ENCODE results near the gene STK32C. TPM values are rescaled to one million over a fixed set of nuclear protein-coding genes. Genes with fewer than 3 reads are reported as not detected.

The STK32C gene
- total RNA-seq, 2 donors from 2014 or later, result 12.6 to 20.6 TPM

DNA sequence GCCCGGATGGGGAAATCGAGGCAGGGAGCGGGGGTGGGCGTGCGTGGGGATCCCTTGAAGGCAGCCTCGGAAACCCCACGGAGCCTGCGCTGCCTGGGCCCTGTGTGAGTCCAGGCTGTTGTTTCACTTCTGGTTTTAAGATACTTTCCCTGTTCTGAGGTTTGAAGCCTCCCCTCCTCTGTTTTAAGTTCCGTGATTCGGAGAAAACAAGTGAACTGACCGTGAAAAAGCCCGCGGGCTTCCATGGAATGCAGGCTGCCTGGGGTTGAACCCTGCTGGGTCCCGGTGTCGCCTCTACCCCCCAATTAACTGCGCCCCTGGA, 24.6 kb upstream of the STK32C start:
- peak; percentile 43 for ATAC-seq (replicated peaks)
- Mint-ChIP-seq H3K27ac (peak overlapping the region; percentile 96), H3K4me3 (peak overlapping the region; percentile 96), H3K27me3 (no peaks in the 10 kb centered on the region), H3K4me1 (peaks cover 25% of the 10 kb centered on the region), H3K36me3 (ENCODE audit: low read depth) (peaks cover 56% of the 10 kb centered on the region), H3K9me3 (no peaks in the 10 kb centered on the region)

DNA sequence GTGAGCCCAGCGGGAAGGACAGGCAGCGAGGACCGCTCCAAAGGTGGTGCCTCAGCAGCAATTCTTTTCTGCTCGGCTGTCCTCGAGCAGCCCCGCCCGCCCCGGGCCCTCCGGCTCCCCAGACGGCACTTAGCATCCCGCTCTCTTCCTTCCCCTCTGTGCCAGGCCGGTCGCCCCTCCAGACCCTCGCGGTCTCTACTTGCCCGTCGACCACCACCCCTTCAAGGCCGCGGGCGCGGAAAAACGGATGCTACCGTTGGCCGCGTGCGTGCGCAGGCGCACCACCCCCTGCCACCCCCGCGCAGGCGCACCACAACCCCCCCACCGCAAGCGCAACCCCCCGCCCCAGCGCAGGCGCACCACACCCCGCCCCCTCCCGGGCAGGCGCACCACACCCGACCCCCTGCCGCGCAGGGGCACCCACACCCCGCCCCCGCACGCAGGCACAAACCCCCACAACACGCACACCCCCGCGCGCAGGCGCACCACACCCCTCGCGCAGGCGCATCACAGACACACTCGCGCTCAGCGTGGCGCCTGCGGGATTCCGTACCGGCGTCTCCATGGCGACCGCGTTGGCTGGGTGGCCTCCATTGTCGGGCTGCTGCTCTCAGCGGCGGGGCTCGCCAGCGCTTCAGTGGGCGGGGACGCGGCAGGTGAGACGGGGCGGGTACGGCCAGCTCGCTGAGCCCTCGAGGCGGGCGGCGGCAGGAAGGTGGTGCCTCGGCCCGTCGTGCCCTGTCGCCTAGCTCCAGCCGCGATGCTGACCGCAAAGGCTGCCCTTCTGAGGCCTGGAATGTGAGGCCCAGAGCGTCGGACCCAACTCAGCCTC, 24.1 kb upstream of the STK32C start, which contains the start of gene LRRC27:
Gene LRRC27 (plus strand): TSS at position 593 of the 832 bp plus-strand sequence. CDS start 1,332 bp downstream, outside the sequence.
- peak within 1 kb of the TSS; percentile 96 for H3K27ac Mint-ChIP-seq
- no peaks in the 10 kb centered on the region for H3K27me3 Mint-ChIP-seq
- H3K36me3 Mint-ChIP-seq (ENCODE audit: low read depth), result peaks cover 62% of the 10 kb centered on the region
- peaks cover 25% of the 10 kb centered on the region for H3K4me1 Mint-ChIP-seq
- peak; percentile 87 for ATAC-seq (replicated peaks)
- no peaks in the 10 kb centered on the region for H3K9me3 Mint-ChIP-seq
- H3K4me3 Mint-ChIP-seq, result peak within 1 kb of the TSS; percentile 96

DNA sequence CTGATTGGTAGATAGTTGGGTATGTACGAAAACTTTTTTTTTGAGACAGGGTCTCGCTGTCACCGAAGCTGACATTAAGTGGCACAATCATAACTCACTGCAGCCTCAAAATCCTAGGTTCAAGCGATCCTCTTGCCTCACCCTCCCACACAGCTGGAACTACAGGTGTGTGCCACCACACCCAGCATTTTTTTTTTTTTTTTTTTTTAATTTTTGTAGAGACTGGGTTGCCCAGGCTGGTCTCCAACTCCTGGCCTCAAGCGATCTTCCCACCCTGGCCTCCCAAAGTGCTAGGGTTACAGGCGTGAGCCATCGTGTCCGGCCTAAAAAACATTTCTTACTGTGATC, 22.7 kb upstream of the STK32C start:
- Mint-ChIP-seq H3K9me3 (no peaks in the 10 kb centered on the region), H3K27me3 (no peaks in the 10 kb centered on the region), H3K36me3 (ENCODE audit: low read depth) (peaks cover 75% of the 10 kb centered on the region), H3K4me3 (peak overlapping the region; percentile 96), H3K4me1 (peaks cover 29% of the 10 kb centered on the region), H3K27ac (peak overlapping the region; percentile 96)
- ATAC-seq (replicated peaks), result no peak

DNA sequence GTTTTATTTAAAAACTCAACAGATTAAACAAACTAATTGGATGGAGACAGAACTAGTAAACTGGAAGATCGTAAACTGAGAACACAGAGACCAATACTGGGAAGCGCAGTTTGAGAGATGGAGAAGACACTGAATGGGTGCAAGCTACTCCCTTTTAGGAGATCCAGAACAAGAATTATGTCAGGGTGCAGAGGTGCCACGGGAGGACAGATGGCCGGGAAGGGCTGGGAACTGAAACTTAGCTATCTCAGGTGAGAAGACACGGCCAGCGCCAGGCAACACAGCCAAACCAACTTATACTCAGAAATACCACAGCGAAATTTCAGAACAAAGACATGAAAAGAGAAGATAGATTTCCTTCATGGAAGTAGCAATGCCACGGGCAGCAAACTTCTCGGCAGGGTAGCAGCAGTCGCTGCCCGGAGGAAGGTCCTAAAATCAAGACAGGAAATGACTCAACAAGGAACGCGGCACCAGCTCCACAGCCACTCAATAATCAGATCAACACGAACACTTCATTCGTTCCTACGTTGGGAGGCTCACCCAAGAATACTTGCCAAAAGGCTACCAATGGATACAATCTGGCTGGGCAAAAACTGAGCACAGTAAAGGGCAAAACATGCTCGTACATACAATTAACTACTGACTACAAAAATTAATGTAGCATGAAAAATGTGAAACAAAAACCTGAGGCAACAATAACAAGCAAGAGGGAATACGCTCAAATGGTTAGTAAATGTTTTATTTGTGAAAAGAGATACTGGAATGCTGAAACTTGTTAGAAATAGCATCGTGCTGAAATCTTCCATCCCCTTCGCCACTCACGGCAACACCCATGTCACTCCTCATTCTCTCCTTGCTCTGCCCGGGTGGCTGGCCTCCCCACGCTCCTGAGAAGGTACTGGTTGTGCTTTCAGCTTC, 22.1 kb upstream of the STK32C start:
- H3K4me3 Mint-ChIP-seq, result peak overlapping the region; percentile 96
- peaks cover 29% of the 10 kb centered on the region for H3K4me1 Mint-ChIP-seq
- no peaks in the 10 kb centered on the region for H3K27me3 Mint-ChIP-seq
- peak; percentile 59 for ATAC-seq (replicated peaks)
- peaks cover 80% of the 10 kb centered on the region for H3K36me3 Mint-ChIP-seq (ENCODE audit: low read depth)
- H3K27ac Mint-ChIP-seq, result peak overlapping the region; percentile 96
- H3K9me3 Mint-ChIP-seq, result no peaks in the 10 kb centered on the region

DNA sequence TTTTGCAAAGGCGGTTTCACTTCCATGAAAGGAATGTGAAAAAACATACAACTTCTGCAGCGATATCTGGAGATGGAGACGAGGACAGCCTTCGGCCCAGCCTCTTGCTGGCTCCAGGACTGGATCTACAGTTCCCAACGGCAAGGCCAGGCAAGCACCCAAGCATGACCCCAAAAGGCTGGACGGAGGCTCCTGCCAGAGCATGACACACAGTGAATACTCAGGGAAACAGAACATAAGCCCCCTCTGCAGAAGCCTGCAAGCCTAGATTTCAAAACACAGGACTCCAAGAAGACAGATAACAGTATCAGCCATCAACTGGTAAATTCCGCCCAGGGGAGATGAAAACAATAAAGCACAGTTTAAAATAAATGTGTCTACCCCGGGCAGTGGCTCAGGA, 21.0 kb upstream of the STK32C start:
- peak overlapping the region; percentile 96 for H3K27ac Mint-ChIP-seq
- no peak for ATAC-seq (replicated peaks)
- no peaks in the 10 kb centered on the region for H3K9me3 Mint-ChIP-seq
- peaks cover 29% of the 10 kb centered on the region for H3K4me1 Mint-ChIP-seq
- peak overlapping the region; percentile 96 for H3K4me3 Mint-ChIP-seq
- peaks cover 83% of the 10 kb centered on the region for H3K36me3 Mint-ChIP-seq (ENCODE audit: low read depth)
- no peaks in the 10 kb centered on the region for H3K27me3 Mint-ChIP-seq

DNA sequence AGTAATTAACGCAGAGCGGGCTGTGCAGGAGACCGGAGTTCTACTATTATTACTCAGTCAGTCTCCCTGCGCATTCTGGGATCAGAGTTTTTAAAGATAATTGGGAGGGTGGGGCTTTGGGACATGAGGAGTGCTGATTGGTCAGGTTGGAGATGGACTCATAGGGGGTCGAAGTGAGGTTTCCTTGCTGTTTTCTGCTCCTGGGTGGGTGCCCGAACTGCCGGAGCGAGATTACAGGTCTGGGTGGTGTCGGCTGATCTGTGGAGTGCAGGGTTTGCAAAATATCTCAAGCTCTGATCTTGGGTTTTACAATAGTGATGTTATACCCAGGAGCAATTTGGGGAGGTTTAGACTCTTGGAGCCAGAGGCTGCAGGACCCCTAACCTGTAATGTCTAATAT, 20.4 kb upstream of the STK32C start:
- H3K4me1 Mint-ChIP-seq, result peaks cover 31% of the 10 kb centered on the region
- H3K4me3 Mint-ChIP-seq, result peak overlapping the region; percentile 96
- ATAC-seq (replicated peaks), result no peak
- no peaks in the 10 kb centered on the region for H3K9me3 Mint-ChIP-seq
- peaks cover 83% of the 10 kb centered on the region for H3K36me3 Mint-ChIP-seq (ENCODE audit: low read depth)
- H3K27ac Mint-ChIP-seq, result no peak overlapping the region
- H3K27me3 Mint-ChIP-seq, result no peaks in the 10 kb centered on the region

DNA sequence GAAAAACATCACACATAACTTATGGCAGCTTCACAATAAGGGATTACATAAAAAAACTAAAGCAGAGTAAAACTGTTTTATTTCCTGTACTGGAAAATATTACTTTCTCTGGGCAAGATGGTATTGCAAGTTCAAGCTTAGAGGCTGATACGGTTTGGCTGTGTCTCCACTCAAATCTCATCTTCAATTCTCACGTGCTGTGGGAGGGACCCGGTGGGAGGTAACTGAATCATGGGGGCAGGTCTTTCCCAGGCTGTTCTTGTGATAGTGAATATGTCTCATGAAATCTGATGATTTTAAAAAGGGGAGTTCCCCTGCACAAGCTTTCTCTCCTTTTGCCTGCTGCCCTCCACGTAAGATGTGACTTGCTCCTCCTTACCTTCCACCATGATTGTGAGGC, 19.2 kb upstream of the STK32C start:
- peak; percentile 29 for ATAC-seq (replicated peaks)
- Mint-ChIP-seq H3K4me3 (peak overlapping the region; percentile 96), H3K27ac (peak overlapping the region; percentile 58), H3K9me3 (no peaks in the 10 kb centered on the region), H3K27me3 (no peaks in the 10 kb centered on the region), H3K4me1 (peaks cover 34% of the 10 kb centered on the region), H3K36me3 (ENCODE audit: low read depth) (peaks cover 73% of the 10 kb centered on the region)

DNA sequence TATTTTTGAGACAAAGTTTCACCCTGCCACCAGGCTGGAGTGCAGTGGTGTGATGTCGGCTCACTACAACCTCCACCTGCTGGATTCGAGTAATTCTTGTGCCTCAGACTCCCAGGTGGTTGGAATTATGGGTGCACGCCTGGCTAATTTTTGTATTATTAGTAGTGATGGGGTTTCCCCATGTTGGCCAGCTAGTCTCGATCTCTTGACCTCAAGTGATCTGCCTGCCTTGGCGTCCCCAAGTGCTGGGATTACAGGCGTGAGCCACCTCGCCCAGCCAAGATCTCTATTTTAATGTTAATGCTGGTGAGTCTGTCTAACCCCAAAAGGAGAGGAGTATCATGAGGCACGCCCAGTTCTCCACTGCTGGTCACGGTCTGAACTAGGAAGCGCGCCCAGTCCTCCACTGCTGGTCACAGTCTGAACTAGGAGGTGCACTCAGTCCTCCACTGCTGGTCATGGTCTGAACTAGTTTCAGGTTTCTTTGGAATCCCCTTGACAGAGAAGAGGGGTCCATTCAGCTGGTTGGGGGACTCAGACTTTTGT, 18.7 kb upstream of the STK32C start:
- Mint-ChIP-seq H3K9me3 (no peaks in the 10 kb centered on the region), H3K27me3 (no peaks in the 10 kb centered on the region), H3K4me1 (peaks cover 34% of the 10 kb centered on the region), H3K27ac (peak overlapping the region; percentile 58), H3K36me3 (ENCODE audit: low read depth) (peaks cover 67% of the 10 kb centered on the region), H3K4me3 (peak overlapping the region; percentile 96)
- ATAC-seq (replicated peaks), result no peak

DNA sequence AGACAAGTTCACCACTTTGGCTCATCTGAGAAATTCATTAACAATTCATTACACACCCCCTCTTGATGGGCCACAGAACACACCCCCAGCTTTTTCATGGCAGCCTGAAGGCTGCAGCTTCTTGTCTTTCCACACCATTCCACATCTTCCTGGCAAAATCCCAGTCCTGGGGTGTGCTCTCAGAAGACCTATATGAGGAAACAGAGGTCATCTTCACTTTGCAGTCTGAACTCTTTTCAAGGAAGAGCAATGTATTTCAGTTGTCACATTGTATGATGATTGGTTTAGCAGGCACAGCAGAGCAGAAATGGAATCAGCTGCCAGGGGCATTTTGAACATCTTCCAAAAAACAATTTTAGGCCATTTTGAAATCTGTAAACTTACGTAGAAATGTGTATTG, 16.4 kb upstream of the STK32C start:
- Mint-ChIP-seq H3K9me3 (no peaks in the 10 kb centered on the region), H3K27ac (no peak overlapping the region), H3K4me1 (peaks cover 32% of the 10 kb centered on the region), H3K36me3 (ENCODE audit: low read depth) (peaks cover 45% of the 10 kb centered on the region), H3K4me3 (no peak overlapping the region), H3K27me3 (no peaks in the 10 kb centered on the region)
- ATAC-seq (replicated peaks), result no peak

DNA sequence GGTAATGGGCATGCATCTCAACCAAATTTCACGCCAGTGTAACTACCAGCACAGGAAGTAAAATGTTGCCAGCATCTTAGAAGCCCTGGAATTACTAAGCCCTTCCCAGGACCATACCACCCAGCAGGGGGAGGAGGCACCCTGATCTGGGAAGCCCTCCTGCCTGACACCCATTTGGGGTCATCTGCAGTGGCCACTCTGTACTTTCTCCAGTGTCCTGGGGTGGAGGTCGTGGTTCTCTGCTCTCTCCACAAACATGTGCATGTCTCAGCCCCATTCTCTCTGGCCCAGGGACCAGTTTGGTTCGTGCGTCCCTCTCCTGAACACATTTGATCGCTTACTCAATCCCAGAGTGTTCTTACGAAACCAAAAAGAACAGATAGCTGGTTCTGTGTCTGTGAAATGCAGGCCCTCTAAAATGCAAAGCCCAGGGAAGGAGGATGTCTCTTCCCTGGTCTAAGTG, 14.9 kb upstream of the STK32C start:
- Mint-ChIP-seq H3K9me3 (no peaks in the 10 kb centered on the region), H3K27ac (peak overlapping the region; percentile 32), H3K27me3 (no peaks in the 10 kb centered on the region), H3K4me1 (peaks cover 27% of the 10 kb centered on the region), H3K36me3 (ENCODE audit: low read depth) (peaks cover 29% of the 10 kb centered on the region), H3K4me3 (no peak overlapping the region)
- ATAC-seq (replicated peaks), result no peak

DNA sequence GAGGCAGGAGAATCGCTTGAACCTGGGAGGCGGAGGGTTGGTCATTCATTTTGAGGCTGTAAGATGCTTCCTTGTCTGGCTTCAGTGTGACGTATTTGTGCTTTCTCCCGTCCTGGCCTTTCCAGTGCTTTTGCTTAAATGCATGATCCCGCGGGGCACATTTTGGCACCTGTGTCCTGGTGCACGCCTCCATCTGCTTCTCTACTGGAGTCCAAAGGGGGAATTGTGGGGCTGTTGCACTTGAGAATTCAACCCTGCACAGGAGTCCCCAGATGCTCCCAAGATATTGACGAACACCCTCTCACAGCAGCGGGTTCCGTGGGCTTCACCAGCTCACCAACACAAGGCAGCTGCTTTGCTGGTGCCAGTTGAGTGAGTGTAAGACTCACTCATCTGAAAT, 14.0 kb upstream of the STK32C start:
- H3K27ac Mint-ChIP-seq, result no peak overlapping the region
- peaks cover 21% of the 10 kb centered on the region for H3K36me3 Mint-ChIP-seq (ENCODE audit: low read depth)
- H3K9me3 Mint-ChIP-seq, result no peaks in the 10 kb centered on the region
- H3K4me1 Mint-ChIP-seq, result peaks cover 21% of the 10 kb centered on the region
- H3K27me3 Mint-ChIP-seq, result no peaks in the 10 kb centered on the region
- ATAC-seq (replicated peaks), result no peak
- no peak overlapping the region for H3K4me3 Mint-ChIP-seq

DNA sequence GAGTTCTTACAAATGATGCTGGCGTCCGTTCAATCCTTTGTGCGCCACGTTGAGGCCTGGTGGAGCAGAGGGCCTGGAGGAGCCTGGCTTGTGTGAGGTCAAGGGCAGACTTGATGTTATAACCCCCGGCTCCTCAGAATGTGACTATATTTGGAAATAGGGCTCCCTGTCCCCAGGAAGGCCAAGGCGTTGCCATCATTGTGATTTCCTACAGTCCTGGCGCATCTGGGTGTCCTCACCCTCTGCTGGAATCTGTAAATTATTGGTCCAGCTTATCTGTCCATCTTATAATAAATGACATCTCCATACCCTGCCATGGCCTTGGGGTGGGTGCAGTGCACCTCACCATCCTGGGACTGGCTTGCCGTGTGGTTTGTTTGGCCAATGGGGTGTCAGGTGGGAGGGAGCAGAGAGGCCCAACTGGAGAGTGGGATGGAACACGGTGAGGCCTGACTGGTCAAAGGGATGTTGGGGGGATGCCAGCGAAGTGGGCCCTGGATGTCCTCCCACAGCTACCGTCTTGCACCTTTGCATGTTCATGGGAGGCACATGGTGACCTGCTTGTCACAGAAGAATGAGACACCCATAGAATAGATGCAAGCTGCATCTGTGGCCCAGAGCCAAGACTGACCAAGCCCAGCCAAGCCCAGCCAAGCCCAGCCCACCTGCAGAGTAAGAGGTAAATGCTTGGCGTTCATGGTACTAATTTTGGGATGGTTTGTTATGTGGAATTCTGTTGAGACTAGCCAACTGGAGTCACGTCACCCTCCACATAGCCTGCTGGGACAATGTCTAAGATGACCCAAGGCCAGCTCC, 13.1 kb upstream of the STK32C start:
- ATAC-seq (replicated peaks), result no peak

DNA sequence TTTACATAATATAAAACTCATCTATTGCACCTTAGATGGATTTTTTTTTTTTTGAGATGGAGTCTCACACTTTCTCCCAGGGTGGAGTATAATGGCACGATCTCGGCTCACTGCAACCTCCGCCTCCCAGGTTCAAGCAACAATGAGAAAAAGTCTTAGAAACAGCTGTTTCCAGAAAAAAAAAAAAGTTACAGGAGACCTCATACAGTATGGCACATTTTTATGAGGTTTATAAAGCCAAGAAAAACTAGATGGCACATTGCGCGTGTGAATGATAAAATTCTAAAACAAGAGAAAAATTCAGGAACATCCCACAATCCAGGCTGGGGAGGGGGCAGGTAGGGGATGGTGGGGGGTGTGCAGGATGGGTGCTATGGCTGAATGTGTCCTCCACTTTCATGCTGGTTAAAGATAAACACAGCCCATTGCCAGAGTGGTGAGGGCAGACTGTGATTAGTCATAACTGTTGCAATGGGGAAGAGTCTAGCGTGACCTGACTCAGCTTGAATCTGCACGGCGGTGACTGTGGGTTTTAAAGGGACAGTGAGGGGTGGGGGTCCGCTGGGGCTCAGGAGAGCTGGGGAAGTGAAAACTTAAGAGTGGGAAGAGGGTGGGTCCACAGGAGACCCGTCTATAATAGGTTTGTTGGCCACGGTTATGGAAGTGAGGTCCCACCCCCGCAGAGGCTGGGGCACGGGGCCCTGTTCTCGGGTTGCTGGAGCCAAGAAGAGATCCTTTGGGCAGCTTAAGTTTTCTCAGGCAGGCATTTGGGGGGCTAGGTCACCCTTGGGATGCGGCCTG, 12.3 kb upstream of the STK32C start:
- Mint-ChIP-seq H3K27ac (peak overlapping the region; percentile 46), H3K4me3 (peak overlapping the region; percentile 62), H3K27me3 (no peaks in the 10 kb centered on the region), H3K36me3 (ENCODE audit: low read depth) (peaks cover 6% of the 10 kb centered on the region), H3K9me3 (no peaks in the 10 kb centered on the region), H3K4me1 (peaks cover 16% of the 10 kb centered on the region)
- peak; percentile 99 for ATAC-seq (replicated peaks)

More for the DNA sequence above, 13.1 kb upstream of the STK32C start:
- Mint-ChIP-seq H3K9me3 (no peaks in the 10 kb centered on the region), H3K4me3 (peak overlapping the region; percentile 62), H3K36me3 (ENCODE audit: low read depth) (peaks cover 12% of the 10 kb centered on the region), H3K4me1 (peaks cover 16% of the 10 kb centered on the region), H3K27ac (peak overlapping the region; percentile 46), H3K27me3 (no peaks in the 10 kb centered on the region)

Data from activated T-helper 17 cell treated with anti-CD3 and anti-CD28 coated beads, Interleukin-2, amount 50 U/mL, for 72 hours (primary cell).